Coronary artery (tissue), 2 donors: ENCODE measurements around the gene HSF2BP.

ENCODE experiments used
- DNase-seq: peaks from one replicate; pipeline ENCODE4 v3.0.0-alpha.2; 2017; ENCODE audit warnings: low spot score
- H3K27ac ChIP-seq, 2 donors: fragments of 200-600 bp; sonication (generic); one replicate each; pipeline ENCODE4 v1.5.1; 2016 to 2019
- H3K4me3 ChIP-seq: fragments of 200-600 bp; sonication (generic); 2 replicates; pipeline ENCODE4 v1.5.1; 2016; ENCODE audit warnings: mild to moderate bottlenecking, moderate library complexity
- TF ChIP-seq, protein P1 (sequence below): fragments of 200-600 bp; sonication (generic); IDR thresholded peaks from one replicate; pipeline ENCODE4 v1.5.1; 2019; ENCODE audit warnings: antibody characterized with exemption

Gene HSF2BP

DNA sequence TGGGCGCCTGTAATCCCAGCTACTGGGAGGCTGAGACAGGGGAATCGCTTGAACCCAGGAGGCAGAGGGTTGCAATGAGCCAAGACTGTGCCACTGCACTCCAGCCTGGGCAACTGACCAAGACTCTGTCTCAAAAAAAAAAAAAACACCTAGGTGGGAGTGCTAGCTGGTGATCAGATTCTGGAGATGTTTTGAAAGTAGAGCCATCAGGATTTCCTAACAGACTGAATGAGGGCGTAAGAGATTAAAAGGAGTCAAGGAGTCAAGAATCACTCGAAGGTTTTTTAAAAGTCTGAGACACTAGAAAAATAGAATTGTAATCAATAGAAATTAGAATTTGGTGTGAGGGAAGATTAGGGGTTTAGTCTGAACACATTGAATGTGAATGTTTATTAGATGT is 73.8 kb downstream of the HSF2BP start:
- H3K4me3 ChIP-seq: peak overlapping the region; percentile 8
- TF ChIP-seq, protein P1, sequence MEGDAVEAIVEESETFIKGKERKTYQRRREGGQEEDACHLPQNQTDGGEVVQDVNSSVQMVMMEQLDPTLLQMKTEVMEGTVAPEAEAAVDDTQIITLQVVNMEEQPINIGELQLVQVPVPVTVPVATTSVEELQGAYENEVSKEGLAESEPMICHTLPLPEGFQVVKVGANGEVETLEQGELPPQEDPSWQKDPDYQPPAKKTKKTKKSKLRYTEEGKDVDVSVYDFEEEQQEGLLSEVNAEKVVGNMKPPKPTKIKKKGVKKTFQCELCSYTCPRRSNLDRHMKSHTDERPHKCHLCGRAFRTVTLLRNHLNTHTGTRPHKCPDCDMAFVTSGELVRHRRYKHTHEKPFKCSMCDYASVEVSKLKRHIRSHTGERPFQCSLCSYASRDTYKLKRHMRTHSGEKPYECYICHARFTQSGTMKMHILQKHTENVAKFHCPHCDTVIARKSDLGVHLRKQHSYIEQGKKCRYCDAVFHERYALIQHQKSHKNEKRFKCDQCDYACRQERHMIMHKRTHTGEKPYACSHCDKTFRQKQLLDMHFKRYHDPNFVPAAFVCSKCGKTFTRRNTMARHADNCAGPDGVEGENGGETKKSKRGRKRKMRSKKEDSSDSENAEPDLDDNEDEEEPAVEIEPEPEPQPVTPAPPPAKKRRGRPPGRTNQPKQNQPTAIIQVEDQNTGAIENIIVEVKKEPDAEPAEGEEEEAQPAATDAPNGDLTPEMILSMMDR: no peak
- DNase-seq: no peak
- peak overlapping the region; percentile 82 to 92 for H3K27ac ChIP-seq

DNA sequence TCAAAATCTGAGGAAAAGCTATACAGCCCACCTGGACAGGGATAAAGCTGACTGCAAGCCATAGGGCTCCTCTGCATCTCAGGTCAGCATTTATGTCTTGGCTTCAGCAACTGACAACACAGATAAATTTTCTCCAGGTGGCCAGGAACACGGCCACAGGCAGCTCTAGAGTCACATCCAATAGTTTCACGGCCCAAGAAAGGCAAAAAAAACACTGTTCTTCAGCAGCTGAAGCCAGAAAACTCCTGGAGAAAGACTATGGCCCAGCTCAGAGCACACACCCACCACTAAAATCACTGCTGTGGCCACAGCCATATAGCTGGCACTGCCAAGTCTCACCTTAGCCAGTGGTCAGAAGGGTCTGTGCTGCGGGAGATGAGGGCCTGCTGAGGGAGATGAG is 77.8 kb downstream of the HSF2BP start:
- peak overlapping the region in 1 of 2 donors; percentile 10 for H3K27ac ChIP-seq
- no peak overlapping the region for H3K4me3 ChIP-seq
- no peak for DNase-seq
- TF ChIP-seq, protein P1: no peak

DNA sequence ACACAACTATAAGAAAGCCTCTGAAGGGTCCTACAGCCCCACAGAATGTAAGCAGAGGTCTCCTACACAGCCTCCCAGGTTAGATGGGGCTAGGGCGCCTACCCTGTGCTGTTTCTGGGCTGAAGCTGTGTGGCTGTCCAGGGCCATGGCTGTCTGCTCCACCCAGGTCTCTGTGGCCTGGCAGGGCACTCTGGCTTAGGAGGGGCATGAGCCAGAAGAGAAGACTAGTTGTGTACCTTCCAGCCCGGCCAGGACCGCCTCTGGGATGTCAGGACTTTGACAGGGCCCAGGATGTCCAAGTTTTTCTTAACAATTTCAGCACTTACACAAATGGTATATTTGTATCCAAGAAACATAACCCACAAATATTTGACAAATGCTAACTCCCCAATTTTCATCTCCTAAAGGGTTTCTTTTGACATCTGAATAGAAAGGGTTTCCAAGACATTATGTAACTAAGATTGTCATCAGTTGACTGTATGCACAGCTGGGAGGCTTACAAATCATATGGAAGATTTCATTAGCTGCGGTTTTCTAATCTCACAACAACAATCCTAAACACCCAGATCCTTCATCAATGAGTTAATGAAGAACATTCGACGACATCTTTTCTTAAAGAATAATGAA is 80.5 kb downstream of the HSF2BP start:
- DNase-seq: no peak
- H3K4me3 ChIP-seq: no peak overlapping the region

DNA sequence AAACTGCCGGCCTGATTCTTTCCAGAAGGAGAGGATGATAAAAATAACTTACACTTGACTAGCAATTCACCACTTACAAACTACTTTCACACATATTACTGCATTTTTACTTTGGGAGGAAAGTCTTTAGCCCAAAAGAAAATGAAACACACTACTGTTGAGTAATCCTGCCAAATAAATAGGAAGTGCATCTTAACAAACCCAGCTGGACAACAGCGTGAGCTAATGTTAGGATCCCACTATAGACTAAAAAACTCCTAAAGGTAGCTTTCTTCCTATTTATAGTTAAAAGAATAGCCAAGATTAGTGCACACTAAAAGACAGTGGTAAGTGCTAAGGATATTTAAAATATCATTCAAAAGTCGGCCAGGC is 83.8 kb downstream of the HSF2BP start:
- H3K27ac ChIP-seq: peak overlapping the region; percentile 82 to 91
- TF ChIP-seq, protein P1: no peak
- DNase-seq: no peak

More for the DNA sequence above, 80.5 kb downstream of the HSF2BP start:
- H3K27ac ChIP-seq: peak overlapping the region; percentile 18 to 70
- TF ChIP-seq, protein P1: no peak

DNA sequence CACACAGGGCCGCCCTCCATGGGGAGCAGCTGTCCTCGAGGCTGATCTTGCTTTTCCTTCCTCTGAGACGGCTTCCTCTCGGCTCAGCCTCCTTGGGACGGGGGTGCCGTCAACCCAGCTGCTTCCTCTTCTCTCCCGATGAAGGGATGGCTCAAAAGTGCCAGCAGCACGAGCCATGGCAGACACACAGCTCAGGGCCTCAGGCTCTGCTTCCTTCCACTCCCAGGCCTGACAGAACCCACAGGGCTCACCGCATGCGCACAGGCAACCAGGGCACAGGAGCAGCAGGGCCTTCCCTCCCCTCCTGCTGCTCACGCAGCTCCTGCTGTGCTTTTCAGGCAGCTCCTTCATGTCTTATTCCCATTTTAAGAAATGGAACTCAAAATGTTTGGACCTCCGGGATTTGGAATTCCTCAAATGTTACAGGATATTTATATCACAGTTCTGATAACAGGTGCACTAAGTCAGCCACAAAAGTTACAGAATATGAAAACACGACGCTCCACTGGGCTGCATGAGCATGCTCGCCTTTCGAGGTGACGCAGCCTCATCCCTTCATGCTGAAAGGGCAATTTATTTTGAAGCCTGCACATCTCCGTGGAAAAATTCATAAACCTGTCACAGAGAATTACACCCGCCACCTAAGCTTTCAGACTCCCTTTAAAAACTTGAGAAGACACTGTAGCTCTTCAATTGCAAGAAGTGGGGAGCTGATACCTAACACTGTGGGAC is 84.4 kb downstream of the HSF2BP start:
- no peak for DNase-seq
- TF ChIP-seq, protein P1: no peak
- H3K4me3 ChIP-seq: no peak overlapping the region
- peak overlapping the region; percentile 82 to 91 for H3K27ac ChIP-seq

More for the DNA sequence above, 83.8 kb downstream of the HSF2BP start:
- no peak overlapping the region for H3K4me3 ChIP-seq

DNA sequence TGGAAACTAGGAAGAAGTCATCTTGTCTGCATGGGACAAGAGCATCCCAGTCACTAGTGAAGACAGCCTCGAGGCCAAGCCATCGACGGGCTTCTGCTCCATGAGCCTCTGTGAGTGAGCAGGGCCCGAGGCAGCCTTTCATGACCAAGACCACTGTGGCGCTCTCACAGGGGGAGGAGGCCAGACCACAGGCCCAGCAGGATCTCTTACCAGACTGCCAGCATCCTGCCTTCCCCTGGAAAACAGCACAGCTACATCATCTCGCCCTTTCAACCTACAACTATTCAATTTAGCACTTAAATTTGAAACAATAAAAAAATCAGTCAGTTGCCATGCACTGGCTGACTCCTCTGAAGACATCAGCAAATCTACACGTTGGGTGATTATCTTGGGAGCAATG is 85.4 kb downstream of the HSF2BP start:
- H3K4me3 ChIP-seq: no peak overlapping the region
- DNase-seq: no peak
- TF ChIP-seq, protein P1: no peak
- H3K27ac ChIP-seq: peak overlapping the region; percentile 36 to 91

DNA sequence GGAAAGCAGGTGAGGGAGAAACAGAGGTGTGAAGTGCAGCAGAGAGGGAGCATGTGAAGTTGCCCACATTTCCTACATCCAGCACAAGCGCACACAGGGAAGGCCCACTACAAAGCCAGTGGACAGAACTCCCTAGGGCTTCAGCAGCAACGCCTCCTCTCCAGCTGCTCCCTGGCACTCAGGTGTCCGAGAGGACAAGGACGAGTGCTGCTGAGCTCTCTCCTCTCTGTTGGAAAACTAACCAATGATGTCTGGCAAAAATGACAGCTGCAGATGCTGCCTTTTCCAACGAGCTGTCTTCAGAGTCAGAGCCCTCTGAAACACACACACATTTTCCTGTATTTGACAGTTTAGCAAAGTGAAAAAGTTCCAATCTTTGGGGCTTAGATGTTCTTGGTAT is 86.8 kb downstream of the HSF2BP start:
- H3K4me3 ChIP-seq: no peak overlapping the region
- TF ChIP-seq, protein P1: no peak
- no peak overlapping the region for H3K27ac ChIP-seq
- no peak for DNase-seq
